GM12891 (cell line): ENCODE measurements around the gene HEYL.

Experiments used
- POLR2A ChIP-seq: IDR thresholded peaks from 2 replicates; pipeline ENCODE4 v1.6.1; 2011; ENCODE audit warnings: low read depth, low read length, control low read depth
- SPI1 ChIP-seq: IDR thresholded peaks from 2 replicates; pipeline ENCODE4 v1.6.1; 2011; ENCODE audit warnings: low read depth, low read length, control low read depth

DNA sequence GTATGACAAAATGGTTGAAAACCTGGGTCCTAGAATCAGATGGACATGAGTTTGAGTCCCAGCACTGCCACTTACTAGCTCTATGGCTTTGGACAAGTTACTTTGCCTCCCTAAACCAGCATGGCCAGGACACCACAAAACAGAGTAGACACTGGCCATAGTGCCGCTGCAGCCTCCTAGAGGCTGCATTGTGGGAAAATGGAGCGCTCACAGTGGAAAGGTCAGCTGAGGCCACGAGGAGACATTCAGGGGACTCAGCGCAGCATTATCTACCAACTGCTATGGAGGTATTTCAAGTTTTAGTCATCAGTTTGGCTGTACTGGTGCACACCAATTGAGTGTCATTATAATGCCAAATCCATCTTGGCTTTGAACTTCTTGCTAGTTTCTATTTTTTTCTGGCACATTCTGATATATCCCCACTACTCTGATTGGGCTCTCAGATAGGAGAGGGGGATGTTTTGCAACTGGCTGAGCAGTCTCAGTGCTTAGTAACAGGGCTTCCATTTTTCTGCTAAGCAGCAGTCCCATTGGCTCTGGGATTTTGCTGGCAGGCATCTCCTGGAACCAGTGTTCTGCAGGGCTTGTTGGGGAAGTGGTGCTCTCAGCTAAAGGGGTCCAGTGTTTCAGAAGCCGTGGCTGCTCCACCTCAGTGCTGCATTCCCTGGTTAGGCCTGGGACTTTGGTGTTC is 16.3 kb upstream of the HEYL start:
- TF ChIP-seq POLR2A (no peak), SPI1 (no peak)
